Measurements from ENCODE around the gene GNG11. TPM values are rescaled to one million over a fixed set of nuclear protein-coding genes. Genes with fewer than 3 reads are reported as not detected.
A peak's percentile ranks its signal among the peaks of the same experiment; 100 is the strongest.
"Not testable (repeated sequence)": the region's sequence is repeated elsewhere in the genome, so short reads cannot be mapped to it uniquely, and the experiment has no call there.

Gene GNG11
- polyA plus RNA-seq, 6 donors from 2014 or later = 1.1 to 11.9 (median 5.4) TPM

DNA sequence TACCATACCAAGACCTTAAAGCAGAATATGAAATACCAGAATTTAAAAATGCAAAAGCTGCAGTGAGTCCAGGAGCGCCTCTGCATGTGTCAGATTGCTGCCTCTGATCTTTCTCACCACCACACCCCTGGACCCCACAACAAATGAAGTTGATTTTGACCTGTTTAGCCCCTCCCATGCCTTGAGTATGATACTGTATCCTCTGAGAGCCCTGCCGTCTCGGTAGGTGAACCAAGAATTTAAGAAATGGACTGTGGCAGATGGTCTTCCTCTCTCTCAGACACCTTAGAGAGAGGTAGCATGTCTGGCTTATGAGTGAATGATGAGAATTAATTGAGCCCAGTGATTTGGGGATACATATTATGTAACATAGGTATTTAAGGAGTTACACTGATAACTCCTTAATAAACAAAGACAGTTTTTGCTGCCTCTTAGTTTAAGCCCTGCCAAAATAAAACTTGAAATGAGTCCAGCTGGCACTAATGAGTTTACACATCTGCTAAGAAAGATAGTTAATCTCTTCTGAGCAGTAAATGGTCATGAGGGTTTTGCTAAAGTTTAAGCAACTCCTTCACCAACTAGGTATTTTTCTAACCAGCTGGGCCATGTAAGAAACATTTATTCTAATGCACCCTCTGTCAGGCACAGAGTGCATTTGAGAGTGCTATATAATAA lies 26.4 kb upstream of the GNG11 start:
- peaks cover 6 to 9% (median 7%) of the 10 kb centered on the region in 3 donors for H3K4me1 Mint-ChIP-seq
- no peak for DNase-seq
- H3K4me3 Mint-ChIP-seq = no peak overlapping the region
- peaks cover 47 to 76% (median 66%) of the 10 kb centered on the region in 3 donors for H3K27me3 Mint-ChIP-seq
- no peak for ATAC-seq (ENCODE audit: low read depth in 2 of 2)
- H3K36me3 Mint-ChIP-seq = peaks cover under 1 to 3% of the 10 kb centered on the region in 2 donors
- no peak overlapping the region for H3K27ac Mint-ChIP-seq
- peaks cover 0 to 4% (median 0%) of the 10 kb centered on the region in 7 donors for H3K9me3 Mint-ChIP-seq

DNA sequence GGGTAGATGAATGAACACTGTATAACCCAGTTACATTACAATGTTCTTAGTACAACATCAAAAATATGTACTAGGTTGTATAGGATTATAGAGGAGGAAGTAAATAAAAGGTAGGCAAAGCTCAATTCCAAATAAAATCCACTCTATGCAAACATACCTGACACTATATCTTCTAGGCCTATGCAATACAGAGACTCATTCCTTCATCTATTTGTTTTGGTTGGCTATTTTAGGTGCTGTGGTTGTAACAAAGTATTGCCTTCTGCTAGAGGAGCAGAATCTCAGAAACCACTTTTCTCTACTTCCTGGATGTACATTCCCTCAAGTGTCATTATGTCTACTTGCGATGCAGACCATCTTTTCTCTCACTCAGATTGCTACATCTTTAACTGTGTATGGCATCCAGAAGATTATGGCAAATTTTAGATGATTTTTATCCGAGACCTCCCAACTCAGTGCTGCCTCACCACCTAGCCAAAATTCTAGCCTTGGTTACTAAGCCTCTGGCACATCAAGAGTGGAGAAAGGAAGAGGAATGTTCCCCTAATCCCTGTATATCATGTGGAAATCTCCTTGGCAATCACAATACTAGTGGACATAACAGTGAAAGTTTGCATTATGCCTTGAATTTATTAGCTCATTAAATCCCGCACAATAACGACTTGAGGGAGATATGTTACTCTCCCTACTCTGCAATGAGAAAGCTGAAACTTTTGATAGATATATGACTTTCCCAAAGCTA lies 25.5 kb upstream of the GNG11 start:
- no peak overlapping the region for H3K4me3 Mint-ChIP-seq
- peaks cover 0 to under 1% (median 0%) of the 10 kb centered on the region in 3 donors for H3K4me1 Mint-ChIP-seq
- no peak overlapping the region for H3K27ac Mint-ChIP-seq
- no peak for ATAC-seq (ENCODE audit: low read depth in 2 of 2)
- no peaks in the 10 kb centered on the region for H3K36me3 Mint-ChIP-seq
- H3K27me3 Mint-ChIP-seq = peaks cover 42 to 70% (median 64%) of the 10 kb centered on the region in 3 donors
- H3K9me3 Mint-ChIP-seq = peaks cover 0 to 4% (median 0%) of the 10 kb centered on the region in 7 donors
- DNase-seq = no peak

DNA sequence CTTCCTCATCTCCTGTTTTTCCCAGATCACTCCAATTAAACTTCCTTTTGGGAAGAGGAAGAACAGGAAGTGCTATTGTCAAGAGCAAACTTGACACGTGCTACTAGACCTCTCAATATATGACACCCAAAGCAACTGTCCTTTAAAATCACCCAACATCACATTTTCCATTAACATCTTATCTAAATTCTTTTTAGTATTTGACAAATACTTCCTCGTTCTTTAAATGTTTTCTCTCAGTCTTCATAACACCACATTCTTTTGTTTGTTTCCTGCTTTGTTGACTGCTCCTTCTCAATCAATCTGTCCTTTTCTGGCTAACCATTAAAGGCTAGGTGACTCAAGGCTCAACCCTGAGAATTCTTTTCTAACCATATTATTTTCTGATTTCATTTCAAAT lies 23.9 kb upstream of the GNG11 start:
- Mint-ChIP-seq H3K4me3 (no peak overlapping the region), H3K27ac (no peak overlapping the region), H3K36me3 (no peaks in the 10 kb centered on the region), H3K9me3 (no peaks in the 10 kb centered on the region), H3K4me1 (no peaks in the 10 kb centered on the region), H3K27me3 (peaks cover 26 to 60% (median 52%) of the 10 kb centered on the region in 3 donors)
- ATAC-seq (ENCODE audit: low read depth in 2 of 2) (no peak), DNase-seq (no peak)

DNA sequence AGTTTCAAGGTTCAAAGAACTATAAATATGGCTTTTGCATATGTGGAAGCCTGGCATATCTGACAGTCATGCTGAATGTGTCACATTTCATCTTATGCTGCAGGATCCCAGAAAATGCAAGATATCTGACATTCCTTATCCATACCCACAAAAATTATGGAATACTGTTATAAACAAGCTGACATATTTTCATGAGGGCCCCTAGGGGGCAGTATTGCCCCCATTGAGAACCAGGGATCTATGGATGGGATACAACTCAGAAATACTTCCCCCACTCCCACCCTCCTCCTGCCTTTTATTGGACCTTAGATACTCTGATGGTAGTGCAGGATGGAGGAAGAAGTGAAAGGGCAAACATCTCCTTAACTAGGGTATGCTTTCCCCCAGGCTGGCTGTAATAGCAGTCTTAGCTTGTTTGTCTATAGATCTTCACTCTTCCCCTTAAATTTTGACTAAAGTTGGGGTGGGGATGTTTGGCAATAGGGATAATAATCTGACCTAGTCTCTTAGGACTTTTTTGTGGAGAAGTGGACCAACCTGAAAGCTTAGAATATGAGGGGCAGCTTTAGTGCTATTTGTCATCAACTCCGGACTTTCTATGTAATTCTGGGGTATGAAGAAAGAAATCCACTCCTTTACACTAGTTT lies 18.6 kb upstream of the GNG11 start:
- H3K36me3 Mint-ChIP-seq = no peaks in the 10 kb centered on the region
- peak in 1 of 2 donors; percentile 43 for ATAC-seq (ENCODE audit: low read depth in 2 of 2)

DNA sequence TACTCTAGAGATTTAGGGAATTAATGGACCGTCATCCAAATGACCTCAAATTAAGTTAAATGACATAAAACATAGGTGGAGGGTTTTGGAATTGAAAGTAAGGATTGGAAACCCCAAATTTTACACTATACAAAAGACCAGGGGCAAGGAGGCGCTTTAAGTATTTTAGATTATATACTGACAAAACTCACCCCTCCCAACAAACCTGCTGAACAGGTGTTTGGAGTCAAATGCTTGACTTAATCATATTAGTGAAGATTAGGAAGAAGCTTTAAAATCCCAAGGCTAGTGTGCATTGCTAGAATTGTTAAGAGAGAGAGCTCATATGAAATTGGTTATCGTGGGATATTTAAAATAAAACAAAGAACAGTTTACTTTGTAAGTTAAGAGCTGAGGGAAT lies 15.3 kb upstream of the GNG11 start, which contains the start of gene GNGT1:
Gene GNGT1, plus strand, starts transcription at position 301 of the 400 bp plus-strand sequence. CDS start 180 bp downstream, outside the sequence.
- no peaks in the 10 kb centered on the region for H3K36me3 Mint-ChIP-seq
- DNase-seq (no peak), ATAC-seq (ENCODE audit: low read depth in 2 of 2) (no peak)
- no peaks in the 10 kb centered on the region for H3K4me1 Mint-ChIP-seq
- H3K27me3 Mint-ChIP-seq = peaks cover 5 to 9% (median 8%) of the 10 kb centered on the region in 3 donors
- no peaks in the 10 kb centered on the region for H3K9me3 Mint-ChIP-seq
- H3K27ac Mint-ChIP-seq = no peak within 1 kb of the TSS
- no peak within 1 kb of the TSS for H3K4me3 Mint-ChIP-seq

More for the DNA sequence above, 18.6 kb upstream of the GNG11 start:
- Mint-ChIP-seq H3K9me3 (no peaks in the 10 kb centered on the region), H3K4me3 (no peak overlapping the region), H3K27ac (no peak overlapping the region), H3K27me3 (peaks cover 24 to 34% (median 25%) of the 10 kb centered on the region in 3 donors), H3K4me1 (no peaks in the 10 kb centered on the region)
- DNase-seq = peak; percentile 14

DNA sequence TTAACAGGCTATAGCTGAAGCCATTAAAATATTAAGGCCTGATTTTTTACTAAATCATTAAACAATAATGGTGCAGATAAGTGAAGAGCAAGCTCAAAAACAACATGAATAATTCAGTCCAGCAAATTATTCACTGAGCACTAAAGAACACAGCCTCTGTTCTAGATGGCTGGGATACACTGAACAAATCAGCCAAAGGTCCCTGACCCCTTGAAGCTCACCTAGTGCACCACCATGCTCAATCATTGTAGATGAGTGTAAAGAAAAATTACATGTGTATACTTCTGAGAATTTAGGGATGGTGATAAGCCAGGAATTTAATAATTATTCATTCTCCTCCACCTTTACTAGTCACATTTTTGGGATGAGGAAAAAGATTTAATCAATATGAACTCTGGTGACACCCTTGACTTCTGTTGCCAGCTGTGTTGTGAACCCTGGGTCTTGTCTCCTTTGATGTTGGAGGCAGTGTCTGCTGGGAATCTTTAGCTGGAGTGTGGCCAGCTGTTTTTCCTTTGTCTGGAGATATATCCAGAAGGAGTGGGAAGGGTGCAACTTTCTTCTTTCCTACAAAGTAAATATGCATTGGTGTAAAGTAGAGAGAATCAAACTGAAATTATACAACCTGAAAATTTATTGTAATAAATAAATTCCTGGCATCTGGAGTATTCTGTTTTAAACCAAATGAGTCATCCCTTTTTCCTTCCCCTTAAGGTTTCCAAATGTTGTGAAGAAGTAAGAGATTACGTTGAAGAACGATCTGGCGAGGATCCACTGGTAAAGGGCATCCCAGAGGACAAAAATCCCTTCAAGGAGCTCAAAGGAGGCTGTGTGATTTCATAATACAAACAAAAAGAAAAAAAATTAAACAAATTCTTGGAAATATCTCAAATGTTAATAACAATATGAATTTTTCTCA lies 11.2 kb upstream of the GNG11 start:
- DNase-seq = no peak
- Mint-ChIP-seq H3K4me1 (peaks cover 0 to 5% (median 4%) of the 10 kb centered on the region in 3 donors), H3K27me3 (peaks cover 0 to 13% (median 7%) of the 10 kb centered on the region in 3 donors), H3K9me3 (no peaks in the 10 kb centered on the region), H3K27ac (no peak overlapping the region), H3K36me3 (no peaks in the 10 kb centered on the region), H3K4me3 (no peak overlapping the region)
- ATAC-seq (ENCODE audit: low read depth in 2 of 2) = no peak

DNA sequence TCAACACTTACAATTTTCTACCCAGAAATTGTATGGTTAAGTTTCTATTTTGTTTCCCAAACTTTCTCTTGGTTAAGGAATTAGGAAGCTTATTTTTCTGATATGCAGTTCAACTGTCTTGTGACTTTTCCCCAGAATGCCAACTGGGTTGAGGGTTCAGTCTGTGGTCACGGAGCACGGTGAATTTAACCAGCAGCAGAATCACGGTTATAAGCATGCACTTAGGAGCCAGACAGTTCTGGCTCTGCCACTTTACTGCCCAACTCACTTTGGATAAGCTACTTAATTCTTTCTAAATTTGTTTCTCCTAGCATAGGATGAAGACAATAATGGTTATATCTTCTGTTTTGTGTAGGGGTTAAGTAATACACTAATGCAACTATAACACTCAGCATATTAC lies 10.3 kb upstream of the GNG11 start:
- DNase-seq; H3K9me3 Mint-ChIP-seq; H3K4me3 Mint-ChIP-seq; H3K4me1 Mint-ChIP-seq; H3K36me3 Mint-ChIP-seq; H3K27ac Mint-ChIP-seq; ATAC-seq (ENCODE audit: low read depth in 2 of 2): not testable (repeated sequence)
- peaks cover 0 to 10% (median 7%) of the 10 kb centered on the region in 3 donors for H3K27me3 Mint-ChIP-seq

DNA sequence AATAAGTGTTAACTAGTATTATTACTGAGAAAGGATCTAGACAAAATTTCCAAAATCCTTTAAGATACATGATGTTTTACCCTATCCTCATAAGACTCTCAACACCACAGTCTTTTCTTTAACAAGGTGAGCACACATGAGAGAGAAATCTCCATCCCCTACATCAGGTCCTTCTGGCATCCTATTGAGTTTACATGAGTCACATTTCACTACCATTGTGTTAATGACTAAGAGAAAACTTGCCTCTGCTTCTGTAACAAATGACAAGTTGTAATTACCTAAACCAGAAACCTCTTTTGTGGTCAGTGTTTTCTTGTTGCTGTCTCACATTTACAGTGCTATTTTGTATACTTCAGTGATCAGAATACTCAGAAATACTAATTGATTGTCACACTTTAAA lies 9.9 kb upstream of the GNG11 start:
- H3K27me3 Mint-ChIP-seq; H3K9me3 Mint-ChIP-seq; ATAC-seq (ENCODE audit: low read depth in 2 of 2); H3K27ac Mint-ChIP-seq; H3K36me3 Mint-ChIP-seq; DNase-seq; H3K4me1 Mint-ChIP-seq; H3K4me3 Mint-ChIP-seq: not testable (repeated sequence)

DNA sequence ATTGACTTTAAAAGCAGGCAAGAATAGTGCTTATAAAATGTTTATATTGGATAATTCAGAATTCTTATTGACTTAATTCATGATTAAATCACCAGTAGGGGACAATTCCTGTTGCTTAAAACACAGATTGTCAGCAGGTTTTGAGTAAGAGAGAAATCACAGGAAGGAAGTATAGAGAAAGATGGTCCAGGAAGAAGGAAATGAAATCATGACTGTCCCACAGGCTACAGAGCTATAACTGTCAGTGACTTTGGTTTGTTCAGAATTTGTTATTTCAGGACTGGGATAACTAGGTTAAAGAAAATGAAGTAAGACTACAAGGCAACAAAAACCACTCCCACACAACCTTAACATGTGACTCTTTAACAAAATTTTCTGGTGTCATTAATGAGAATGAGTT lies 8.3 kb upstream of the GNG11 start:
- no peak overlapping the region for H3K27ac Mint-ChIP-seq
- ATAC-seq (ENCODE audit: low read depth in 2 of 2) (no peak), DNase-seq (no peak)
- no peak overlapping the region for H3K4me3 Mint-ChIP-seq
- no peaks in the 10 kb centered on the region for H3K36me3 Mint-ChIP-seq
- peaks cover 0 to 5% (median 4%) of the 10 kb centered on the region in 3 donors for H3K4me1 Mint-ChIP-seq
- H3K9me3 Mint-ChIP-seq = no peaks in the 10 kb centered on the region
- H3K27me3 Mint-ChIP-seq = peaks cover 5 to 11% (median 10%) of the 10 kb centered on the region in 3 donors

DNA sequence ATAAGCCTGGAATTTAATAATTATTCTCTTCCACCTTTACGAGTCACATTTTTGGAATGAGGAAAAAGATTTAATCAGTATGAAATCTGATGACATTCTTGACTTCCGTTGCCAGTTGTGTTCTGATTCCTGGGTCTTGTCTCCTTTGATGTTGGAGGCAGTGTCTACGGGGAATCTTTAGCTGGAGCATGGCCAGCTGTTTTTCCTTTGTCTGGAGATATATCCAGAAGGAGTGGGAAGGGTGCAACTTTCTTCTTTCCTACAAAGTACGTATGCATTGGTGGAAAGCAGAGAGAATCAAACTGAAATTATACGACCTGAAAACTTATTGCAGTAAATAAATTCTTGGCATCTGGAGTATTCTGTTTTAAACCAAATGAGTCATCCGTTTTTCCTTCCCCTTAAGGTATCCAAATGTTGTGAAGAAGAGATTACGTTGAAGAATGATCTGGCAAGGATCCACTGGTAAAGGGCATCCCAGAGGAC lies 6.9 kb upstream of the GNG11 start:
- no peak for DNase-seq
- no peaks in the 10 kb centered on the region for H3K9me3 Mint-ChIP-seq
- H3K4me3 Mint-ChIP-seq = no peak overlapping the region
- H3K27me3 Mint-ChIP-seq = peaks cover 5 to 11% (median 10%) of the 10 kb centered on the region in 3 donors
- H3K4me1 Mint-ChIP-seq = peaks cover 0 to 5% (median 4%) of the 10 kb centered on the region in 3 donors
- no peak overlapping the region for H3K27ac Mint-ChIP-seq
- H3K36me3 Mint-ChIP-seq = no peaks in the 10 kb centered on the region
- ATAC-seq (ENCODE audit: low read depth in 2 of 2) = no peak

DNA sequence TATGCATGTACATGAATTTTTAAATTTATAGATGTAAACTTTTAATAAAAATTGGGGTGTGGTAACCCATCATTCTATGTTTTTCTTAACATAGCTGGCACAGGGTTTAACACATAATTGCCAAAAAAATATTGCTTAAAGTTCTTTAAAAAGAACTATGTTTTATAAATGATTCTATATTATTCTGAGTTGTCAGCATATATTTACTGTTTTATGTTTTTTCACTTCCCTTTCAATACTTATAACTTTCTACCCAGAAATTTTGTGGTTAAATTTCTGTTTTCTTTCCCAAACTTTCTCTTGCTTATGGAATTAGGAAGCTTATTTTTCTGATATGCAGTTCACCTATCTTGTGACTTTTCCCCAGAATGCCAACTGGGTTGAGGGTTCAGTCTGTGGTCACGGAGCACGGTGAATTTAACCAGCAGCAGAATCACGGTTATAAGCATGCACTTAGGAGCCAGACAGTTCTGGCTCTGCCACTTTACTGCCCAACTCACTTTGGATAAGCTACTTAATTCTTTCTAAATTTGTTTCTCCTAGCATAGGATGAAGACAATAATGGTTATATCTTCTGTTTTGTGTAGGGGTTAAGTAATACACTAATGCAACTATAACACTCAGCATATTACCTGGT lies 6.2 kb upstream of the GNG11 start:
- not testable (repeated sequence) for H3K36me3 Mint-ChIP-seq; H3K4me3 Mint-ChIP-seq; H3K4me1 Mint-ChIP-seq; DNase-seq; H3K27ac Mint-ChIP-seq; H3K9me3 Mint-ChIP-seq; ATAC-seq (ENCODE audit: low read depth in 2 of 2)
- H3K27me3 Mint-ChIP-seq = peaks cover 5 to 11% (median 11%) of the 10 kb centered on the region in 3 donors

DNA sequence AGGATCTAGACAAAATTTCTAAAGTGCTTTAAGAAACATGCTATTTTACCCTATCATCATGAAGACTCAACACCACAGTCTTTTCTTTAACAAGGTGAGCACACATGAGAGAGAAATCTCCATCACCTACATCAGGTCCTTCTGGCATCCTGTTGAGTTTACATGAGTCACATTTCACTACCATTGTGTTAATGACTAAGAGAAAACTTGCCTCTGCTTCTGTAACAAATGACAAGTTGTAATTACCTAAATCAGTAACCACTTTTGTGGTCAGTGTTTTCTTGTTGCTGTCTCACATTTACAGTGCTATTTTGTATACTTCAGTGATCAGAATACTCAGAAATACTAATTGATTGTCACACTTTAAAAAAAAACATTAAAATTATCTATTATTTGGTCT lies 5.6 kb upstream of the GNG11 start:
- peaks cover 5 to 17% (median 11%) of the 10 kb centered on the region in 3 donors for H3K27me3 Mint-ChIP-seq
- not testable (repeated sequence) for H3K27ac Mint-ChIP-seq; H3K9me3 Mint-ChIP-seq; H3K36me3 Mint-ChIP-seq; DNase-seq; H3K4me3 Mint-ChIP-seq; ATAC-seq (ENCODE audit: low read depth in 2 of 2); H3K4me1 Mint-ChIP-seq

Data from naive B cell (primary cell).